Activated naive CD8-positive, alpha-beta T cell (primary cell): ENCODE results near the gene COL7A1.

Source experiments
- H3K27ac Mint-ChIP-seq: one replicate; pipeline ENCODE4 v1.8.0; 2021; ENCODE audit warnings: mixed read lengths
- H3K27me3 Mint-ChIP-seq: one replicate; pipeline ENCODE4 v1.8.0; 2021; ENCODE audit warnings: mixed read lengths
- H3K36me3 Mint-ChIP-seq: one replicate; pipeline ENCODE4 v1.8.0; 2021; ENCODE audit warnings: mixed read lengths
- H3K4me1 Mint-ChIP-seq: one replicate; pipeline ENCODE4 v1.8.0; 2021; ENCODE audit warnings: low read depth, mixed read lengths
- H3K4me3 Mint-ChIP-seq: one replicate; pipeline ENCODE4 v1.8.0; 2021; ENCODE audit warnings: mild to moderate bottlenecking, mixed read lengths
- H3K9me3 Mint-ChIP-seq: one replicate; pipeline ENCODE4 v1.8.0; 2021; ENCODE audit warnings: low read depth, mixed read lengths

Gene COL7A1

GRCh38 chr3:48585411-48585810 is 9.7 kb downstream of the COL7A1 start:
- Mint-ChIP-seq H3K4me1 (no peaks in the 10 kb centered on the region), H3K36me3 (no peaks in the 10 kb centered on the region), H3K27ac (no peak overlapping the region), H3K27me3 (peaks cover 12% of the 10 kb centered on the region), H3K4me3 (no peak overlapping the region), H3K9me3 (no peaks in the 10 kb centered on the region)

- H3K9me3 Mint-ChIP-seq: no peaks in the 10 kb centered on the region
- H3K36me3 Mint-ChIP-seq: no peaks in the 10 kb centered on the region
- H3K4me3 Mint-ChIP-seq: no peak overlapping the region
- peaks cover 12% of the 10 kb centered on the region for H3K27me3 Mint-ChIP-seq
- no peak overlapping the region for H3K27ac Mint-ChIP-seq
- H3K4me1 Mint-ChIP-seq: no peaks in the 10 kb centered on the region
These were observed 10.3 kb downstream of the COL7A1 start for GRCh38 chr3:48584836-48585235.

- Mint-ChIP-seq H3K27me3 (no peaks in the 10 kb centered on the region), H3K4me1 (no peaks in the 10 kb centered on the region), H3K4me3 (no peak overlapping the region), H3K9me3 (no peaks in the 10 kb centered on the region), H3K36me3 (no peaks in the 10 kb centered on the region), H3K27ac (no peak overlapping the region)
These were observed 13.3 kb downstream of the COL7A1 start for GRCh38 chr3:48581621-48582481.

- H3K4me3 Mint-ChIP-seq: no peak overlapping the region
- no peaks in the 10 kb centered on the region for H3K9me3 Mint-ChIP-seq
- H3K4me1 Mint-ChIP-seq: no peaks in the 10 kb centered on the region
- no peak overlapping the region for H3K27ac Mint-ChIP-seq
- H3K27me3 Mint-ChIP-seq: no peaks in the 10 kb centered on the region
- H3K36me3 Mint-ChIP-seq: no peaks in the 10 kb centered on the region
These were observed 18.5 kb downstream of the COL7A1 start for GRCh38 chr3:48576647-48577046.

- Mint-ChIP-seq H3K4me3 (no peak overlapping the region), H3K9me3 (no peaks in the 10 kb centered on the region), H3K27me3 (no peaks in the 10 kb centered on the region), H3K36me3 (no peaks in the 10 kb centered on the region), H3K27ac (no peak overlapping the region), H3K4me1 (no peaks in the 10 kb centered on the region)
These were observed 19.8 kb downstream of the COL7A1 start for GRCh38 chr3:48575366-48575765.

GRCh38 chr3:48573973-48574585 is 21.1 kb downstream of the COL7A1 start:
- no peak overlapping the region for H3K4me3 Mint-ChIP-seq
- H3K27me3 Mint-ChIP-seq: no peaks in the 10 kb centered on the region
- no peak overlapping the region for H3K27ac Mint-ChIP-seq
- no peaks in the 10 kb centered on the region for H3K36me3 Mint-ChIP-seq
- no peaks in the 10 kb centered on the region for H3K4me1 Mint-ChIP-seq
- H3K9me3 Mint-ChIP-seq: no peaks in the 10 kb centered on the region

GRCh38 chr3:48572517-48572916 is 22.6 kb downstream of the COL7A1 start:
- H3K27ac Mint-ChIP-seq: no peak overlapping the region
- no peaks in the 10 kb centered on the region for H3K4me1 Mint-ChIP-seq
- no peaks in the 10 kb centered on the region for H3K27me3 Mint-ChIP-seq
- no peaks in the 10 kb centered on the region for H3K9me3 Mint-ChIP-seq
- no peak overlapping the region for H3K4me3 Mint-ChIP-seq
- no peaks in the 10 kb centered on the region for H3K36me3 Mint-ChIP-seq

- no peaks in the 10 kb centered on the region for H3K9me3 Mint-ChIP-seq
- no peaks in the 10 kb centered on the region for H3K4me1 Mint-ChIP-seq
- no peaks in the 10 kb centered on the region for H3K27me3 Mint-ChIP-seq
- H3K4me3 Mint-ChIP-seq: no peak overlapping the region
- H3K27ac Mint-ChIP-seq: no peak overlapping the region
- no peaks in the 10 kb centered on the region for H3K36me3 Mint-ChIP-seq
These were observed 23.2 kb downstream of the COL7A1 start for GRCh38 chr3:48571938-48572337.

GRCh38 chr3:48569808-48570450 is 25.2 kb downstream of the COL7A1 start:
- Mint-ChIP-seq H3K9me3 (no peaks in the 10 kb centered on the region), H3K36me3 (no peaks in the 10 kb centered on the region), H3K4me1 (no peaks in the 10 kb centered on the region), H3K4me3 (no peak overlapping the region), H3K27me3 (no peaks in the 10 kb centered on the region), H3K27ac (no peak overlapping the region)

GRCh38 chr3:48569400-48569799 is 25.7 kb downstream of the COL7A1 start:
- H3K4me3 Mint-ChIP-seq: no peak overlapping the region
- H3K4me1 Mint-ChIP-seq: no peaks in the 10 kb centered on the region
- no peaks in the 10 kb centered on the region for H3K36me3 Mint-ChIP-seq
- no peak overlapping the region for H3K27ac Mint-ChIP-seq
- no peaks in the 10 kb centered on the region for H3K9me3 Mint-ChIP-seq
- H3K27me3 Mint-ChIP-seq: no peaks in the 10 kb centered on the region

- Mint-ChIP-seq H3K9me3 (no peaks in the 10 kb centered on the region), H3K27ac (no peak overlapping the region), H3K4me3 (no peak overlapping the region), H3K4me1 (no peaks in the 10 kb centered on the region), H3K36me3 (no peaks in the 10 kb centered on the region), H3K27me3 (no peaks in the 10 kb centered on the region)
These were observed 26.7 kb downstream of the COL7A1 start for GRCh38 chr3:48568476-48568875.

- Mint-ChIP-seq H3K36me3 (no peaks in the 10 kb centered on the region), H3K4me1 (no peaks in the 10 kb centered on the region), H3K27ac (no peak overlapping the region), H3K27me3 (no peaks in the 10 kb centered on the region), H3K9me3 (no peaks in the 10 kb centered on the region), H3K4me3 (no peak overlapping the region)
These were observed 27.6 kb downstream of the COL7A1 start for GRCh38 chr3:48567500-48567899.

- no peak overlapping the region for H3K27ac Mint-ChIP-seq
- H3K27me3 Mint-ChIP-seq: no peaks in the 10 kb centered on the region
- no peaks in the 10 kb centered on the region for H3K9me3 Mint-ChIP-seq
These were observed 28.0 kb downstream of the COL7A1 start for GRCh38 chr3:48567090-48567489.

GRCh38 chr3:48566401-48566760 is 28.7 kb downstream of the COL7A1 start:
- H3K36me3 Mint-ChIP-seq: no peaks in the 10 kb centered on the region
- H3K27ac Mint-ChIP-seq: no peak overlapping the region

More at GRCh38 chr3:48567090-48567489, 28.0 kb downstream of the COL7A1 start:
- Mint-ChIP-seq H3K36me3 (no peaks in the 10 kb centered on the region), H3K4me3 (no peak overlapping the region), H3K4me1 (no peaks in the 10 kb centered on the region)

GRCh38 chr3:48565591-48566400 is 29.3 kb downstream of the COL7A1 start:
- H3K9me3 Mint-ChIP-seq: no peaks in the 10 kb centered on the region
- H3K4me1 Mint-ChIP-seq: no peaks in the 10 kb centered on the region
- no peaks in the 10 kb centered on the region for H3K36me3 Mint-ChIP-seq
- H3K4me3 Mint-ChIP-seq: no peak overlapping the region
- no peak overlapping the region for H3K27ac Mint-ChIP-seq
- no peaks in the 10 kb centered on the region for H3K27me3 Mint-ChIP-seq

More at GRCh38 chr3:48566401-48566760, 28.7 kb downstream of the COL7A1 start:
- H3K4me1 Mint-ChIP-seq: no peaks in the 10 kb centered on the region
- H3K9me3 Mint-ChIP-seq: no peaks in the 10 kb centered on the region
- H3K27me3 Mint-ChIP-seq: no peaks in the 10 kb centered on the region
- H3K4me3 Mint-ChIP-seq: no peak overlapping the region
